ENCODE data around the gene OASL. TPM values are rescaled to one million over a fixed set of nuclear protein-coding genes. Genes with fewer than 3 reads are reported as not detected.

OASL gene
- total RNA-seq, 4 donors from 2014 or later = 5.2 to 18.7 (median 11.5) TPM

- no peaks in the 10 kb centered on the region for H3K4me1 ChIP-seq
- TF ChIP-seq EP300 (IDR thresholded peaks at IDR 0.05; ENCODE audit: low read depth) (no peak), CTCF (IDR thresholded peaks at IDR 0.05) (peak; percentile 53 to 77 (median 65)), POLR2A (IDR thresholded peaks at IDR 0.05) (no peak), POLR2AphosphoS5 (IDR thresholded peaks at IDR 0.05) (peak in 2 of 3 donors; percentile 18 to 22)
- 67% methylated on average over 9 of the region's 9 CpGs; no CpG with 5 or more reads in 1 of the 2 donors for WGBS, 2 donors (ENCODE audit: low coverage in 1 of 2)
- in situ Hi-C loops (cut with MboI; ENCODE audit: low pct_ligation_motif_present in 1 of 4, low pct_unique_long_range_greater_than_20kb in 1 of 4, low sequenced_read_pairs in 3 of 4) (no loop called here), intact Hi-C loops (cut with DNase I; ENCODE audit: low total_unique reads) (no loop called here)
- H3K27me3 ChIP-seq = no peaks in the 10 kb centered on the region
- no peaks in the 10 kb centered on the region for H3K9me3 ChIP-seq
- H3K36me3 ChIP-seq = peaks cover 0 to 14% (median 2%) of the 10 kb centered on the region in 4 donors
- DNase-seq = peak; percentile 72
- H3K27ac ChIP-seq = no peak overlapping the region
- no peak overlapping the region for H3K4me3 ChIP-seq
Measured at GRCh38 chr12:121005346-121005815, 33.7 kb downstream of the OASL start.

- Histone ChIP-seq H3K4me1 (no peaks in the 10 kb centered on the region), H3K4me3 (no peak overlapping the region), H3K27me3 (no peaks in the 10 kb centered on the region), H3K9me3 (no peaks in the 10 kb centered on the region), H3K36me3 (peaks cover 0 to 13% (median 2%) of the 10 kb centered on the region in 4 donors), H3K27ac (no peak overlapping the region)
- intact Hi-C loops (cut with DNase I; ENCODE audit: low total_unique reads) (no loop called here), in situ Hi-C loops (cut with MboI; ENCODE audit: low pct_ligation_motif_present in 1 of 4, low pct_unique_long_range_greater_than_20kb in 1 of 4, low sequenced_read_pairs in 3 of 4) (no loop called here)
- 76 to 90% methylated on average over 3 to 16 of the region's 16 CpGs for WGBS, 2 donors (ENCODE audit: low coverage in 1 of 2)
- no peak for DNase-seq
- TF ChIP-seq EP300 (IDR thresholded peaks at IDR 0.05; ENCODE audit: low read depth) (no peak), POLR2A (IDR thresholded peaks at IDR 0.05) (no peak), POLR2AphosphoS5 (IDR thresholded peaks at IDR 0.05) (no peak), CTCF (IDR thresholded peaks at IDR 0.05) (no peak)
Measured at GRCh38 chr12:121004253-121004815, 34.7 kb downstream of the OASL start.

GRCh38 chr12:121003650-121004049 lies 35.4 kb downstream of the OASL start:
- TF ChIP-seq CTCF (IDR thresholded peaks at IDR 0.05) = peak in 4 of 5 experiments; percentile 34 to 66 (median 46)
- no peak for TF ChIP-seq EP300 (IDR thresholded peaks at IDR 0.05; ENCODE audit: low read depth)
- no peak for TF ChIP-seq POLR2A (IDR thresholded peaks at IDR 0.05)
- TF ChIP-seq POLR2AphosphoS5 (IDR thresholded peaks at IDR 0.05) = peak in 1 of 3 donors; percentile 9
- H3K27me3 ChIP-seq = no peaks in the 10 kb centered on the region
- H3K27ac ChIP-seq = no peak overlapping the region
- in situ Hi-C loops (cut with MboI; ENCODE audit: low pct_ligation_motif_present in 1 of 4, low pct_unique_long_range_greater_than_20kb in 1 of 4, low sequenced_read_pairs in 3 of 4) = no loop called here
- intact Hi-C loops (cut with DNase I; ENCODE audit: low total_unique reads) = no loop called here
- H3K4me3 ChIP-seq = no peak overlapping the region
- peaks cover 0 to 7% (median 0%) of the 10 kb centered on the region in 4 donors for H3K36me3 ChIP-seq
- DNase-seq = peak; percentile 57
- WGBS, 2 donors (ENCODE audit: low coverage in 1 of 2) = 52% methylated on average over 4 of the region's 4 CpGs; no CpG with 5 or more reads in 1 of the 2 donors
- H3K4me1 ChIP-seq = no peaks in the 10 kb centered on the region
- H3K9me3 ChIP-seq = no peaks in the 10 kb centered on the region

- intact Hi-C loops (cut with DNase I; ENCODE audit: low total_unique reads) (no loop called here), in situ Hi-C loops (cut with MboI; ENCODE audit: low pct_ligation_motif_present in 1 of 4, low pct_unique_long_range_greater_than_20kb in 1 of 4, low sequenced_read_pairs in 3 of 4) (no loop called here)
- Histone ChIP-seq H3K9me3 (no peaks in the 10 kb centered on the region), H3K36me3 (peaks cover 0 to 5% (median 0%) of the 10 kb centered on the region in 4 donors), H3K27me3 (no peaks in the 10 kb centered on the region), H3K4me1 (no peaks in the 10 kb centered on the region), H3K27ac (no peak overlapping the region), H3K4me3 (no peak overlapping the region)
- no peak for DNase-seq
- TF ChIP-seq POLR2A (IDR thresholded peaks at IDR 0.05) (no peak), POLR2AphosphoS5 (IDR thresholded peaks at IDR 0.05) (no peak), CTCF (IDR thresholded peaks at IDR 0.05) (no peak), EP300 (IDR thresholded peaks at IDR 0.05; ENCODE audit: low read depth) (no peak)
- 89% methylated on average over 16 of the region's 16 CpGs; no CpG with 5 or more reads in 1 of the 2 donors for WGBS, 2 donors (ENCODE audit: low coverage in 1 of 2)
Measured at GRCh38 chr12:121001841-121002483, 37.1 kb downstream of the OASL start.
